ENCODE measurements around the gene MED15.

Gene MED15

DNA sequence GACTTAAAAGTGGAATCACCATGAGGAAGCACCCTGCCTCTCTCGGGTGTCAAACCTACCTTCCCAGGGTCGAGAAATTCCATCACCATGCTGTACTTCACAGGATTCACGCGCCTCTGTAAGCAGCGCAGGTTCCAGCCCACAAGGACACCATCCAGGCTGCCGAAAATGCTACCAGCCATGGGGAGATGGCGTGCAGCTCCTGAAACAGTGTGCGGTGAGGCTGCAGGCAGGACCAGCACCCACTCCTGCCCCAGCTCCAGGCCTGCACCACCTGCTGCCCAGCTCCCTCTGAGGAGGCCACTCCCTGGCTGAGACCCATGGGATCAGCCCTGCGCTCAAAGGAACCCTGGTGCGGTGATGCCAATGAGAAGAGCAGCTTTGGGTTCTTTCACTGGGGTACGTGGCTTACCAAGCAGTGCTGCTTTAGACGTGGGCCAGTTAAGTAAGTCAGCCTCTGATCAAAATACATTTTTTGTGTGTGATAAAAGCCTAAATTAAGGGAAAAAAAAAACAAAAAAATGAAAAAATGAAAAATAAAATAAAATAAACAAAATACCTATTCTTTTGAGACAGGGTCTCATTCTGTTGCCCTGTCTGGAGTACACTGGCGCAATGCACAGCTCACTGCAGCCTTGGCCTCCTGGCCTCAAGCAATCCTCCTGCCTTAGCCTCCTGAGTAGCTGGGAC lies 115.4 kb downstream of the MED15 start:
- H3K4me3 ChIP-seq (ENCODE audit: low read length): no peak overlapping the region
- H3K27ac ChIP-seq (ENCODE audit: low read depth, low read length): no peak overlapping the region
- no peaks in the 10 kb centered on the region for H3K36me3 ChIP-seq (ENCODE audit: control insufficient read depth, insufficient read depth, low read length)

GRCh38 chr22:20624161-20624616 lies 116.8 kb downstream of the MED15 start:
- Histone ChIP-seq H3K4me3 (ENCODE audit: low read length) (no peak overlapping the region), H3K27ac (ENCODE audit: low read depth, low read length) (no peak overlapping the region)

More for the DNA sequence above, 115.4 kb downstream of the MED15 start:
- H3K4me1 ChIP-seq (ENCODE audit: control insufficient read depth, insufficient read depth, low read length): no peaks in the 10 kb centered on the region
- no peaks in the 10 kb centered on the region for H3K27me3 ChIP-seq (ENCODE audit: control insufficient read depth, insufficient read depth, low read length)
- no peak overlapping the region for H3K9ac ChIP-seq (ENCODE audit: low read length)

DNA sequence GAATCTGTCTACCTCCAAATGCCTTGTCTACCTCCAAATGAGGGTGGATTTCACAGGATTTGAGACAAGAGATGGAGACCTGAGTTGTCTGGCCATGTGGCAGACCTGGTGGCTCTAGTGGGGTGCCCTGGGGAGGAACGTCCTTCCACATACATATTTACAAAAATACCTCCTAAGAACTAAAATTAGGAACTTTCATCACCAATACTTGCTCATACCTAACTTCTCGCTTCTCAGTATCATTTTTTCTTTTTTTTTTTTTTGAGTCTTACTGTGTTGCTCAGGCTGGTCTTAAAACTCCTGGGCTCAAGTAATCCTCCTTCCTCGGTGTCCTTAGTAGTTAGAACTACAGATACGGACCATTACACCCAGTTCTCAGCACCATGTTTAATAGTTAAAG lies 117.9 kb downstream of the MED15 start:
- no peak overlapping the region for H3K4me3 ChIP-seq (ENCODE audit: low read length)
- H3K27me3 ChIP-seq (ENCODE audit: control insufficient read depth, insufficient read depth, low read length): no peaks in the 10 kb centered on the region
- H3K27ac ChIP-seq (ENCODE audit: low read depth, low read length): no peak overlapping the region
- no peaks in the 10 kb centered on the region for H3K36me3 ChIP-seq (ENCODE audit: control insufficient read depth, insufficient read depth, low read length)
- H3K9ac ChIP-seq (ENCODE audit: low read length): no peak overlapping the region
- no peaks in the 10 kb centered on the region for H3K4me1 ChIP-seq (ENCODE audit: control insufficient read depth, insufficient read depth, low read length)

More at GRCh38 chr22:20624161-20624616, 116.8 kb downstream of the MED15 start:
- H3K4me1 ChIP-seq (ENCODE audit: control insufficient read depth, insufficient read depth, low read length): no peaks in the 10 kb centered on the region
- no peaks in the 10 kb centered on the region for H3K27me3 ChIP-seq (ENCODE audit: control insufficient read depth, insufficient read depth, low read length)
- no peaks in the 10 kb centered on the region for H3K36me3 ChIP-seq (ENCODE audit: control insufficient read depth, insufficient read depth, low read length)
- H3K9ac ChIP-seq (ENCODE audit: low read length): no peak overlapping the region

- Histone ChIP-seq H3K4me3 (ENCODE audit: low read length) (no peak overlapping the region), H3K27me3 (ENCODE audit: control insufficient read depth, insufficient read depth, low read length) (no peaks in the 10 kb centered on the region), H3K27ac (ENCODE audit: low read depth, low read length) (no peak overlapping the region), H3K36me3 (ENCODE audit: control insufficient read depth, insufficient read depth, low read length) (no peaks in the 10 kb centered on the region), H3K4me1 (ENCODE audit: control insufficient read depth, insufficient read depth, low read length) (no peaks in the 10 kb centered on the region), H3K9ac (ENCODE audit: low read length) (no peak overlapping the region)
These were observed 119.4 kb downstream of the MED15 start for GRCh38 chr22:20626811-20627210.

DNA sequence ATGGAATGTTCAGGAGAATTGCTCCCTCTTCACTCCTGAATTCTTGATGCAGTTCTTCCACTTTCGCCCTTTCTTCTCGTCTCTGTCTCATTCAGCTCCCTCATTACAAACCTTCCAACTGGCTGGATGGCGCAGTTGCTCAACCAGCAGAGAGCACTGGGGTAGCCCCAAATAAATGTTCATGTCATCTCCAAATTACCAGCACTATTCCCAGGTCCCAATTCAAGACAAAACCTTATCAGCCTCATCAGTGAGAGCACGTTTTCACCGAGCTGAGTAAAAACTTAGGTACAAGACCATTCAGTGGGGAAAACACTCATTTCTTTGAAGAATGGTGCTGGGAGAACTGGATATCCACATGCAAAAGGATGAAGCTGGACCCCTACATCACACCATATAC lies 120.0 kb downstream of the MED15 start:
- H3K9ac ChIP-seq (ENCODE audit: low read length): no peak overlapping the region
- H3K36me3 ChIP-seq (ENCODE audit: control insufficient read depth, insufficient read depth, low read length): no peaks in the 10 kb centered on the region
- no peaks in the 10 kb centered on the region for H3K27me3 ChIP-seq (ENCODE audit: control insufficient read depth, insufficient read depth, low read length)
- H3K27ac ChIP-seq (ENCODE audit: low read depth, low read length): no peak overlapping the region
- no peaks in the 10 kb centered on the region for H3K4me1 ChIP-seq (ENCODE audit: control insufficient read depth, insufficient read depth, low read length)
- H3K4me3 ChIP-seq (ENCODE audit: low read length): no peak overlapping the region

DNA sequence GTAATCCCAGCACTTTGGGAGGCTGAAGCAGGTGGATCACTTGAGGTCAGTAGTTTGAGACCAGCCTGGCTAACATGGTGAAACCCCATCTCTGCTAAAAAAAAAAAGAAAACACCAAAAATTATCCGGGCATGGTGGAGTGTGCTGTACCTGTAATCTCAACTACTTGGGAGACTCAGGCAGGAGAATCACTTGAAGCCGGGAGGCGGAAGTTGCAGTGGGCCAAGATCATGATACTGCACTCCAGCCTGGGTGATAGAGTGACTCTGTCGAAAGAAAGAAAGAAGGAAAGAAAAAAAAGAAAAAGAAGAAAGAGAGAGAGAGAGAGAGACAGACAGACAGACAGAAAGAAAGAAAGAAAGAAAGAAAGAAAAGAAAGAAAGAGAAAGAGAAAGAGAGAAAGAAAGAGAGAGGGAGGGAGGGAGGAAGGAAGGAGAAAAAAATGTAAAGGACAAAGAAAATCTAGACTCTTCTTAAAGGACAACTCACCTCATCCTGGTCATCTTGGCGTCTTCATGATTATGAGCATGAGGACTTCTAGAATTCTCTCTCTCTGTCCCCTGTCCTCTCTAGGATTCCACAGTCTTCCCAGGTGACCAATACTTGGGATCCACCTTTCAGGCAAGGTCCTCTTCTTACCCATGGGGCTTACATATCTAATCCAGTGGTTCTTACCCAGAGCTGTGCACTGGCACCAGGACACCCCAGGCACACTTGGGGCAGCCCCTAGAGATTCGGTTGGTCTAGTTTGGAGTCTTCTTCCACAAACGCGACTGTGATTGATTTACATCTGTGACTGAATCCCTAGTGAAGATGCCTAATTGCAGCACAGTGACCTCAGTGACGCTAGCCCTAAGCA lies 120.9 kb downstream of the MED15 start:
- no peaks in the 10 kb centered on the region for H3K36me3 ChIP-seq (ENCODE audit: control insufficient read depth, insufficient read depth, low read length)
- H3K27me3 ChIP-seq (ENCODE audit: control insufficient read depth, insufficient read depth, low read length): no peaks in the 10 kb centered on the region
- no peaks in the 10 kb centered on the region for H3K4me1 ChIP-seq (ENCODE audit: control insufficient read depth, insufficient read depth, low read length)
- no peak overlapping the region for H3K27ac ChIP-seq (ENCODE audit: low read depth, low read length)
- H3K4me3 ChIP-seq (ENCODE audit: low read length): no peak overlapping the region
- no peak overlapping the region for H3K9ac ChIP-seq (ENCODE audit: low read length)

DNA sequence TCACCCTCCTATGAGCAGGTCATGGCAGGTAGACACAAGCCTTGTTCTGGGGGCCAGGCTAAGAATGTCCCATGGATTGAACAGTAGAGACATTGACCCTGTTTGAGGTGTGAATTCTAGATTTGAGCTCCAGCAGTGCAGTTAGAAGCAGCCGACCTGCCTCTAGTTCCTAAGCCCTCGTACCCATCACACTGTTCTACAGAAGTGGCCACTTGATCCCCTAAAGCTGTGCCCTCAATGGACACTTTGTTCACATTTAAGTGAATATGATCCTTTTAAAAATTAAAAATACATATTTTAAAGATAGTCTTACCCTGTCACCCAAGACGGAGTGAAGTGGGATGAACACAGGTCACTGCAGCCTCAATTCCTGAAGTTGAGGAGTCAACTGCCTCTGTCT lies 122.0 kb downstream of the MED15 start:
- Histone ChIP-seq H3K27me3 (ENCODE audit: control insufficient read depth, insufficient read depth, low read length) (no peaks in the 10 kb centered on the region), H3K4me1 (ENCODE audit: control insufficient read depth, insufficient read depth, low read length) (no peaks in the 10 kb centered on the region)

GRCh38 chr22:20630873-20631617 lies 123.6 kb downstream of the MED15 start:
- Histone ChIP-seq H3K27ac (ENCODE audit: low read depth, low read length) (no peak overlapping the region), H3K9ac (ENCODE audit: low read length) (no peak overlapping the region), H3K4me3 (ENCODE audit: low read length) (no peak overlapping the region), H3K4me1 (ENCODE audit: control insufficient read depth, insufficient read depth, low read length) (no peaks in the 10 kb centered on the region), H3K36me3 (ENCODE audit: control insufficient read depth, insufficient read depth, low read length) (no peaks in the 10 kb centered on the region), H3K27me3 (ENCODE audit: control insufficient read depth, insufficient read depth, low read length) (no peaks in the 10 kb centered on the region)

More for the DNA sequence above, 122.0 kb downstream of the MED15 start:
- Histone ChIP-seq H3K9ac (ENCODE audit: low read length) (no peak overlapping the region), H3K36me3 (ENCODE audit: control insufficient read depth, insufficient read depth, low read length) (no peaks in the 10 kb centered on the region), H3K4me3 (ENCODE audit: low read length) (no peak overlapping the region), H3K27ac (ENCODE audit: low read depth, low read length) (no peak overlapping the region)

GRCh38 chr22:20632082-20632481 lies 124.7 kb downstream of the MED15 start:
- Histone ChIP-seq H3K27ac (ENCODE audit: low read depth, low read length) (no peak overlapping the region), H3K27me3 (ENCODE audit: control insufficient read depth, insufficient read depth, low read length) (no peaks in the 10 kb centered on the region), H3K4me1 (ENCODE audit: control insufficient read depth, insufficient read depth, low read length) (no peaks in the 10 kb centered on the region), H3K4me3 (ENCODE audit: low read length) (no peak overlapping the region), H3K36me3 (ENCODE audit: control insufficient read depth, insufficient read depth, low read length) (no peaks in the 10 kb centered on the region), H3K9ac (ENCODE audit: low read length) (no peak overlapping the region)

- no peak overlapping the region for H3K9ac ChIP-seq (ENCODE audit: low read length)
- no peaks in the 10 kb centered on the region for H3K4me1 ChIP-seq (ENCODE audit: control insufficient read depth, insufficient read depth, low read length)
- H3K36me3 ChIP-seq (ENCODE audit: control insufficient read depth, insufficient read depth, low read length): no peaks in the 10 kb centered on the region
- H3K27me3 ChIP-seq (ENCODE audit: control insufficient read depth, insufficient read depth, low read length): no peaks in the 10 kb centered on the region
- no peak overlapping the region for H3K4me3 ChIP-seq (ENCODE audit: low read length)
- H3K27ac ChIP-seq (ENCODE audit: low read depth, low read length): no peak overlapping the region
These were observed 125.1 kb downstream of the MED15 start for GRCh38 chr22:20632518-20632917.

- H3K9ac ChIP-seq (ENCODE audit: low read length): no peak overlapping the region
- no peaks in the 10 kb centered on the region for H3K4me1 ChIP-seq (ENCODE audit: control insufficient read depth, insufficient read depth, low read length)
- H3K27me3 ChIP-seq (ENCODE audit: control insufficient read depth, insufficient read depth, low read length): peaks cover 4% of the 10 kb centered on the region
- no peak overlapping the region for H3K27ac ChIP-seq (ENCODE audit: low read depth, low read length)
- no peak overlapping the region for H3K4me3 ChIP-seq (ENCODE audit: low read length)
- no peaks in the 10 kb centered on the region for H3K36me3 ChIP-seq (ENCODE audit: control insufficient read depth, insufficient read depth, low read length)
These were observed 127.3 kb downstream of the MED15 start for GRCh38 chr22:20634560-20635226.

GRCh38 chr22:20635227-20635591 lies 127.8 kb downstream of the MED15 start:
- Histone ChIP-seq H3K9ac (ENCODE audit: low read length) (no peak overlapping the region), H3K36me3 (ENCODE audit: control insufficient read depth, insufficient read depth, low read length) (no peaks in the 10 kb centered on the region), H3K27ac (ENCODE audit: low read depth, low read length) (no peak overlapping the region), H3K4me1 (ENCODE audit: control insufficient read depth, insufficient read depth, low read length) (no peaks in the 10 kb centered on the region), H3K4me3 (ENCODE audit: low read length) (no peak overlapping the region), H3K27me3 (ENCODE audit: control insufficient read depth, insufficient read depth, low read length) (peaks cover 4% of the 10 kb centered on the region)
